GM12892 (cell line): Measurements from ENCODE around the gene NPHP4.

ENCODE experiments used
- POLR2A ChIP-seq: IDR thresholded peaks from 2 replicates; pipeline ENCODE4 v1.6.1; 2011; ENCODE audit warnings: low read depth, low read length, control low read depth
- POLR2AphosphoS5 ChIP-seq: IDR thresholded peaks from 2 replicates; pipeline ENCODE4 v1.6.1; 2011; ENCODE audit warnings: low read depth, low read length, control low read depth
- TAF1 ChIP-seq: IDR thresholded peaks from 2 replicates; pipeline ENCODE4 v1.6.1; 2011; ENCODE audit warnings: low read depth, mild to moderate bottlenecking, control low read depth, low read length, borderline replicate concordance

DNA sequence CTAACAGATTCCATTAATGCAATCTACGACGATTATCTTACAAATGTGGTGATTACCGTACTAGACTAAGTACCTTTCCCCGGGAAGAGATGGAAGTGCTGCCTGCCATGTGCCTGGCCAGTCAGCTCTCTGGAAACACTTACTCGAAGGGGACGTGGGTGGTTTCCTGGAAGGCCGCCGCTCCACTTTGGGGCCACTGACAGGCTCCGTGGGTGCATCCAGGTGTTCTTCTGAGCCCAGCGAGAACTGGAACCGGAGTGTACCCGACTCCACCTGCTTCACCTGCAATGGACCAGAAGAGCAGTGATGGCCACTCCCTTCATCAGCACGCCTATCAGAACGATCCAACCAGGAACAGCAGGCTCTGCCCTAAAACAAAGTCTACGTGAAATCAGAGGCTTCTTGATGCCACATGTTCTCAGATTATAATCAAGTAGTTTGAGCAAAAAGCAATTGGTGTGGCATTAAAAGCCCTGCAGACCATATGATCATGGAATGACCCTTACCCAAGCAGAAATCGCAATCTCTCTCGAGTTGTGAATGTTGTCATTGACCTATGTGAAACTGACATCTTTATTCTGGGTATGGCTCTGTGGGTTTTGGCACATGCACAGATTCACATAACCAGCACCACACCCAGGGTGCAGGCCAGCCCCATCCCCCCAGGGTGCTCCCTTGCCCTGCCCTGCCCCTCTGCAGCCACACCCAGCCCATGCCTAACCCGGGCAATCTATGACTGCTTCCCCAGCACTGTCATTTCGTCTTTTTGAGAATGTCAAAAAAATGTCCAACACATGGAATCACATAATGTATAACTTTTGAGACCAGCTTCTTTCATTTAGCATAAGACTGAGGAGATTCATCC lies 64.5 kb downstream of the NPHP4 start:
- TF ChIP-seq POLR2A, result no peak
- no peak for TF ChIP-seq POLR2AphosphoS5
- TF ChIP-seq TAF1, result no peak
